Amygdala (tissue), 56 donors: ENCODE results near the gene PIANP.
"Not testable (repeated sequence)": the region's sequence is repeated elsewhere in the genome, so short reads cannot be mapped to it uniquely, and the experiment has no call there.

ENCODE experiments used
- DNase-seq, 56 donors: peaks; one replicate each; lab custom pipeline; 2025; lab: John Stamatoyannopoulos, UW

The PIANP gene

DNA sequence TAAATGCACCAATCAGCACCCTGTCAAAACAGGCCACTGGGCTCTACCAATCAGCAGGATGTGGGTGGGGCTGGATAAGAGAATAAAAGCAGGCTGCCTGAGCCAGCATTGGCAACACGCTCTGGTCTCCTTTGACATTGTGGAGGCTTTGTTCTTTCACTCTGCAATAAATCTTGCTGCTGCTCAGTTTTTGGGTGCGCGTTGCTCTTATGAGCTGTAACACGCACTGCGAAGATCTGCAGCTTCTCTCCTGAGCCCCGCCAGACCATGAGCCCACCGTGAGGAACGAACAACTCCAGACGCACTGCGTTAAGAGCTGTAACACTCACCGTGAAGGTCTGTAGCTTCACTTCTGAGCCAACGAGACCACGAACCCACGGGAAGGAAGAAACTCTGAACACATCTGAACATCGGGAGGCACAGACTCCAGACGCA lies 8.4 kb upstream of the PIANP start:
- DNase-seq: no peak

DNA sequence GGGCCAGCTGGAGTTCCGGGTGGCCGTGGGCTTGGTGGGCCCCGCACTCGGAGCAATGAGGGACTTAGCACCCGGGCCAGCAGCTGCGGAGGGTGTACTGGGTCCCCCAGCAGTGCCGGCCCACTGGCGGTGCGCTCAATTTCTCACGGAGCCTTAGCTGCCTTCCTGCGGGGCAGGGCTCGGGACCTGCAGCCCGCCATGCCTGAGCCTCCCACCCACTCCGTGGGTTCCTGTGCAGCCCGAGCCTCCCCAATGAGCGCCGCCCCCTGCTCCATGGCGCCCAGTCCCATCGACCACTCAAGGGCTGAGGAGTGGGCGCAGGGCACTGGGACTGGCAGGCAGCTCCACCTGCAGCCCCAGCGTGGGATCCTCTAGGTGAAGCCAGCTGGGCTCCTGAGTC lies 7.7 kb upstream of the PIANP start:
- not testable (repeated sequence) for DNase-seq

GRCh38 chr12:6703631-6704030 lies 3.0 kb upstream of the PIANP start:
- no peak for DNase-seq

DNA sequence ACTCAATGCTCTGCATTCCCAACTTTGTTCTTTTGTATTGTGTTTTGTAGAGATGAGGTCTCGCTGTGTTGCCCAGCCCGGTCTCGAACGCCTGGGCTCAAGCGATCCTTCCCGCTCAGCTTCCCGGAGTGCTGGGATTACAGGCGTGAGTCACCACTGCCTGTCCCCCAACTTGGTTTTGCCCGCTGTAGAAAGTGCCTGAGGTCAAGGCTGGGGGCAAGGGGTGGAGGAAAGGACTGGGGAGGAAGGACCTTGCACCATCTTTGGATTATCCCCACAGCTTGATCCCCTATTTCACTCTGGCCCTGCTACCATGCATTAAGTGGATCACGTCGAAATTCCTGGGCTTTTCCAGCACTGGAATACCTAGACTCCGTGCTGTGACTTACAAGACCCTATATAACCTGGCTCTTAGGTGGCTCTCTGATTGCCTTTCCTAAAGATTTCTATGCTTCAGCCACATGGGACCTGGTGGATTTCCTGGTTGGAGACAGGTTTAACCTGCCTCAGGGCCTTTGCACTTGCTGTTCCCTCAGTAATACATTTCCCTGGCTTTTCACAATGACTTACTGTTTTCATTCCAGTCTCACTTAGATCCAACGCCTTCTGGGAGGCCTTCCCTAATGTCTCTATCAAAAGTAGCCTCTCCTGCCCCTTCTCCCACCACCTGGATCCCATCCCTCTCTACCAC lies 608 bp upstream of the PIANP start:
- DNase-seq: no peak

- peak in 10 of 56 donors; percentile 6 to 56 (median 24) for DNase-seq
Observed at GRCh38 chr12:6699989-6700645, 498 bp downstream of the PIANP start.

DNA sequence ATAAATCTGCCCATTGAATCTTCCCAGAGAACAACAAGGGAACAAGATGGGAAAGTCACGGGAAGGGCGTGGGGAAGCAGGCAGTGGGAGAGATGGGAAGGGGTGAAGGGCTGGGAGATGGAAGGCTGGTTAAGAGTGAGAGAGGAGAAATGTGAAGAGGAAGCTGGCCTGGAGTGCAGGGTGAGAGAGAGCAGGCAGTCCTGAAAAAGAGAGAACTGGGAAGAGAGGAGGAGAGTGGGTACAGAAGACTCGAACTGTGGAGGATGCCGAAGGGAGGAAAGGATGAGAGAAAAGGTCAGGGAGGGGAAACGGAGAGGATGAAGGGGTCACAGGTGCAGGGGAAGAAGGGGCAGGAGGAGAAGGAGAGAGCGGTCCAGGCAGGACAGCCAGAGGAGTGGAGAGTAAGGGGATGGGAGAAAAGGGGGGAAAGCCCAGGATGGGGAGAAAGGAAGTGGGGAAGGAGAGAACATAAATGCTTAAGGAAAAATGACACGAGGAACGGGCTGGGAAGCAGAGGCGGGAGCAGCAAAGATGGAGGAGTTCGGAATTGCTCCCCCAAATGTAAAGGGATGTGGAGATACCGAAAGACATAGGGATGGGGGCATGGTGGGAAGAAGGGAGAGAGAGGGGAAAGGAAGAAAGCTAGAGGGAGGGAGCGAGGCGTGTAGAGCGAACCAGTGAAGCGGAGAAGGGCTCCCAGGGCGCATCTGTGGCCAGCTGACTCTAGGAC lies 1.2 kb downstream of the PIANP start:
- no peak for DNase-seq

DNA sequence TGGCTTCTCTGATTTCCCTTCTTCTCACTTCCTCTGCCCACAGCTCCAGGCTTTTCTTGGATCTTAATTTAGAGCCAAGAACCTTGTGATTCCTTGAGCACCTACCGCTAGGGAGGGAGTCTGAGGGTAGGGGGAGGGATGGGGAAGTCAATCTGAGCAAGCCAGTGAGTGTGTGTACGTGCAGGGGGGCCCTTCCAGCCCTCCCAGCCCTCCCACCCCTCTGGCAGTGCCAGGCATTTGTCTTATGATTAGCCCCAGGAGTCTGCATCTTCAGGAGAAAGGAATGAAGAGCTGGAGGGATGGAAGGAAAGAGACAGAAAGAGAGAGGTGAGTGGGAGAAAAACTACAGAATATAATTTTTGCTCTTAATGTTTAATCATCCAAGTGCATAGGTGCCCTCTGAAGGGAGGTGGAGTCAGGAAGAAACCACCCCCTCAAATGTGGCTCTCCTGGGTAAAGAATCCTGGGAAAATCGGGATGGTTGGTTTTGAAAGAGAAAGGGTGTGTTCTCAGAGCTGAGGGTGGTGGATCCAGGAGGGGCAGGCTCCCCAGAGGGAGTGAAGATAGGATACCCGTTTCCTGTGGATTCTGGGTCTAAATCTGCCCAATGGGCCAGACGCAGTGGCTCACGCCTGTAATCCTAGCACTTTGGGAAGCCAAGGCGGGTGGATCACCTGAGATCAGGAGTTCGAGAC lies 2.1 kb downstream of the PIANP start:
- DNase-seq: peak in 3 of 56 donors; percentile 6 to 16 (median 15)

DNA sequence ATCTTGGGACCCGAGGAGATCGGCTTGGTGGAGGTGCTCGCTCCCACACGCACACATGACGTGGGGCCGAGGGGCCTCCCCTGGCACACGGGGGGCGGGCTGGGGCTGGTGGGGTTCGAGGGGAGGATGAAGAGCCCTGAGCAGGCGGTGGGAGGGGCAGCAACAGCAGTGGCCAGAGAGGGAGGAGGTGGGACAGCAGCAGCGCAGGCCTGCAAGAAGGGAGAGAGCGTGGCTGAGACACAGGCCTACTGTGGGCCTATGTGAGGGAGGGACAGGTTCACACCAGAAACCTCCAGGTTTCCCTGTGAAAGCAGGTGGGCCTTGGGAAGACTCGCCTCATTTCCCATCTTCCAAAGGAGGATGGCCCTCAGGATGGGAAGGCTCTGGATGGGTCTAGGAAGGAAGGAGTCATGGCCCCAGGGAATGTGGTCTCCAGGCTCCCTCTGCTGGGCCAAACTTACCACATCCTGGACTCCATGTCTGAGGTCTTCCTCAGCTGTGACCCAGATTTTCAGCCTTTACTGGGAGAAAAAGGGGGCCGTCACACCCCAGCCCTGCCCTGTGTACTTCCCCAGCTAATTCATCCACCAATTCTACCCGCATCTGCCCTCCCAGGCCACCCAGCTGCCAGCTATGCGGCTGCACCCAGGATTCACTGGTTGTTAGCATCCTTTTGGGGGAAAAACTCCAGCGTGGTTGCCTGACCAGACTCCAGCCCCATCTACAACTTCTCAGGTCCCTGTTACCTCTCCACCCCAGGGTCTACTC lies 2.8 kb downstream of the PIANP start:
- peak in 2 of 56 donors; percentile 6 to 10 for DNase-seq

- DNase-seq: no peak
Observed at GRCh38 chr12:6696690-6697583, 3.7 kb downstream of the PIANP start.

DNA sequence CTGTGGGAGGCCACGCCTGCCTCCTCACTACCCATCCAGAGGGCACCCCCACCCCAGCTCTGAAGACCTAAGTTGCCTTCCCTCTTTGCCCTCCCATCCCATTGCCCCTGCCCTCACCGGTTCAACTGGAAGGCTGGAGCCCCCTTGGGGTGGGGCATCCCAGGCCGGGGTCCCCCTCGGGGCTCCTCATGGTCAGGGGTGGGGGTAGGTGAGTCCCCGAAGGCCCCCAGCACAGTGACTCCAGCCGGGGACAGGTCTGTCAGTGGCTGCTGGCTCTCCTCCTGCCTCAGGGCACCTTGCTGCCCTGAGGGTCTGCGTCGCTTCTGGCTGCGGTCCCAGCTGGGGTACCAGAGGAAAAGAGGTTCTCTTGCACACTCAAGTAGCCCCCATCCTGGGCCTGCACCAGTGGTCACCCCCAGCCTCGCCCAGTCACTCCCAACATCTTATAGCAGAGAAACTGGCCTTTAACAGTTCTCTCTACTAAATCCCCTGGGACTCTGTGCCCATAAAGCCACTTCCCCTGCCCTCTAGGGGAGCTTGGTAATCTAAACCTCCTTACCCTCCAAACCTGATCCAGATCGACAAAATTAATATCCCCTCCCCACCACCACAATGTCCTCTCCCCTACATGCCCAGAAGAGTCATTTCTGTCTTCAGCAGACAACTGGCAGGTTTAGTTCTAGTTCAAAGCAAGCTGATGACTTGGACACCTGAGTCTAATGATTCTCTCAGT lies 5.1 kb downstream of the PIANP start:
- DNase-seq: no peak

GRCh38 chr12:6694701-6695100 lies 5.9 kb downstream of the PIANP start:
- DNase-seq: no peak

- DNase-seq: no peak
Observed at GRCh38 chr12:6693832-6694355, 6.7 kb downstream of the PIANP start.

GRCh38 chr12:6692888-6693287 lies 7.7 kb downstream of the PIANP start:
- DNase-seq: no peak

GRCh38 chr12:6691473-6691872 lies 9.1 kb downstream of the PIANP start:
- DNase-seq: peak in 2 of 56 donors; percentile 11 to 20

DNA sequence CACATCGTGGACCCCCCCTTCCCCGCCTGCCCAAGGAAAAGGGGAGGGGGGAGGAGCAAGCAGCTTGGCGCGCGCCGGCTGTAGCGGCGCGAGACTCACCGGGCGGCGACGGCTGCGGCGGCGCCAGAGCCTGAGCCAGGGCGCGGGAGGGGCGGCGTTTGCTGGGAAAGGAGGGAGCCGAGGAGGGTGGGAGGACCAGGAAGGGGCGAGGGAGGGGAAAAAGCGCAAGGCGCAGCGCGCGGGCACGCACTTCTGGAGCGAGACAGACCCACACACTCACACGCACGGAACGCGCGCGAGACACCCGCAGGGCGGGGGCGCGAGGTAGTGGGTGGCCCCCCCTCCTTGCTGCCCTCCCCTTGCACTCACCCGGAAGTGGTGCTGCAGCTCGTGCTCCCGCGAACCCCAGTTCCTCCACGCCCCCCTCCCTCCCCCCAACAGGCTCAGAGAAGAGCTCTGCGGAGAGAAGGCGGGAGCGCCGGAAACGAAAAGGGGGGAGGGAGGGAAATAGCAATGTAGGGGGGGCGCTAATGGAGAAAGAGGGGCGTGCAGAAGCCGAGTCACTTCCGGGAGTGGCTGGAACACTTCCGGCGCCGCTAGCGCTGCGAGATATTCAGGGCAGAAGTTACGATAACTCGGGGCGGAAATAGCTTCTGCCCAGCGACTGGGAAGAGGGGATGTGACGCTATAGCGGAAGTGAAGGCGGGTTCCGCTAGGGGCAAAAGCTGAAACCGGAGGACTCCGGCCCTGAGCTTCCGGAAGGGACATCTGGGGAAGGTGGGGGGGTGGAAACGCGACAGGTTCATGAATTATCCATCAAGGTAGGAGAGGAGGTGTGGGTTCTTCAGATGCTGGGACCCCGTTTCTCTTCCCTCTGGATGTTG lies 11.4 kb downstream of the PIANP start, which contains the start of gene ZNF384:
Gene ZNF384, minus strand, starts transcription at position 377 of the 884 bp plus-strand sequence. CDS start 9,855 bp downstream, outside the sequence.
- peak; percentile 66 to 100 (median 98) for DNase-seq

DNA sequence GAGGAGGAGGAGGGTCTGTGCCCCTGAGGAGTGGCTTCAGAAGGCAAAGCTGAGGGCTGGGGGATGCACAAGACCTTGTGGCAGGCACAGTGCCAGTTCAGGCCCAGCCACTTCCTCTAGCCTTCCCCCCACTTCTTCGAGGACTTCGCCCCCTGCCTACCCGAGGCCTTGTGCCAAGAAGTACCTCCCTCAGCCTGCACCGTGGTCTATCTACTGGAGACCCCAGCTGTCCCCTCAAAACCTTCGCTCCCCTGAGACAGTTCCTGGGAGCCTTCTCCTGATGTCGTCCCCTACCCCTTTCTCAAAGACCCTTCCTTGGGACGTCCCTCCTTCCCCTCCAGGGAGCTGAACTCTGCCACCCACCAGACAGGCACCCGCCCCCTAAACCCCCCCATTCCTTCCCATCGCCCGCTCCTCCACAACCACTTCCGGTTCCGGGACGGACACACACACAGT lies 12.0 kb downstream of the PIANP start:
- DNase-seq: peak in 22 of 56 donors; percentile 38 to 93 (median 85)

DNA sequence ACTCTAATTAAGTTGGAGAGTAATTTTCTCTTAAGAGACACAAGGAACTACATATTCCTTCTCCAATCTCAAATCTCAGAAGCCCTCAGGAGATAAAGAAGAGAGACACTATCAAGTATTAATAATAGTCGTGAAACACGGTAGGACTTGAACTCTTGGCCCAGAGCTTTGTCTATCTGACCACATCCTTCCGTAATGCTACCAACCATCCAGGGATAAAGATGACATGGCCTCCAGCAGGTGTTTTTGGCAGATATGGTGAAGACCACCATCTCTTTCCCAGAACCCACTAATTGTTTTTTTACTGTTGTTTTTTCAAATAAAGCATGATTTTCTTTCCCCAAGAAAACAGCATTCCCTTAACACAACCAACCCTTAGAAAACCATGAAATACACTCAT lies 14.8 kb downstream of the PIANP start:
- DNase-seq: no peak
